GM13977 (cell line): ENCODE data around the gene TRIAP1.

Experiments
- DNase-seq: peaks from one replicate; pipeline ENCODE4 v3.0.0; 2012; ENCODE audit warnings: low spot score
- in situ Hi-C: fragments of 300-500 bp; cut with MboI; formaldehyde crosslinking; loops from one replicate; pipeline ENCODE4 v1.12.0; 2022; ENCODE audit warnings: low sequenced_read_pairs, low pct_unique_long_range_greater_than_20kb, mixed read lengths, inconsistent platforms; ENCODE audit not compliant: unreplicated experiment
- TF ChIP-seq, protein P1 (sequence below): IDR thresholded peaks from 2 replicates; pipeline ENCODE4 v1.5.1; 2012; ENCODE audit warnings: mild to moderate bottlenecking, control low read depth; ENCODE audit not compliant: insufficient read depth; ENCODE audit errors: extremely low read depth, missing control alignments

TRIAP1 gene

DNA sequence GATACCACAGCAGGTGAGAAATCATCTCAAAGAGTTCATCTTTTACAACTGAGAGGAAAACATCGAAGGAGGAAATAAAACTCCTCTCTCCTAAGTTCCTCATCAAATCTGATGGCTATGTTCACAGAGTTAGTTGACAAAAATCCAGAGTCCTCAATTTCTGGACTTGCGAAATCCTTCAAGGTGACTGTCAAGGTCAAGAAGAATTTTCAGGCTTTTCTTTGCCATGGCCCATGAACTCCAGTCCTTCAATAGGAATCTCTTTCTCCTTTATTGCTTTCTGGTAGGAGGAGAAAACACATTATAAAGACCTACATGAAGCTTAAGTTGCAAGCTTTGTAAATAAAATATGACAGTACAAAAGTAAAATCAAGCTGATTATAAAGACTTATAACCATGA, 1.5 kb downstream of the TRIAP1 start:
- in situ Hi-C loops, result no loop called here
- TF ChIP-seq, protein P1, sequence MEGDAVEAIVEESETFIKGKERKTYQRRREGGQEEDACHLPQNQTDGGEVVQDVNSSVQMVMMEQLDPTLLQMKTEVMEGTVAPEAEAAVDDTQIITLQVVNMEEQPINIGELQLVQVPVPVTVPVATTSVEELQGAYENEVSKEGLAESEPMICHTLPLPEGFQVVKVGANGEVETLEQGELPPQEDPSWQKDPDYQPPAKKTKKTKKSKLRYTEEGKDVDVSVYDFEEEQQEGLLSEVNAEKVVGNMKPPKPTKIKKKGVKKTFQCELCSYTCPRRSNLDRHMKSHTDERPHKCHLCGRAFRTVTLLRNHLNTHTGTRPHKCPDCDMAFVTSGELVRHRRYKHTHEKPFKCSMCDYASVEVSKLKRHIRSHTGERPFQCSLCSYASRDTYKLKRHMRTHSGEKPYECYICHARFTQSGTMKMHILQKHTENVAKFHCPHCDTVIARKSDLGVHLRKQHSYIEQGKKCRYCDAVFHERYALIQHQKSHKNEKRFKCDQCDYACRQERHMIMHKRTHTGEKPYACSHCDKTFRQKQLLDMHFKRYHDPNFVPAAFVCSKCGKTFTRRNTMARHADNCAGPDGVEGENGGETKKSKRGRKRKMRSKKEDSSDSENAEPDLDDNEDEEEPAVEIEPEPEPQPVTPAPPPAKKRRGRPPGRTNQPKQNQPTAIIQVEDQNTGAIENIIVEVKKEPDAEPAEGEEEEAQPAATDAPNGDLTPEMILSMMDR, result no peak
- no peak for DNase-seq

DNA sequence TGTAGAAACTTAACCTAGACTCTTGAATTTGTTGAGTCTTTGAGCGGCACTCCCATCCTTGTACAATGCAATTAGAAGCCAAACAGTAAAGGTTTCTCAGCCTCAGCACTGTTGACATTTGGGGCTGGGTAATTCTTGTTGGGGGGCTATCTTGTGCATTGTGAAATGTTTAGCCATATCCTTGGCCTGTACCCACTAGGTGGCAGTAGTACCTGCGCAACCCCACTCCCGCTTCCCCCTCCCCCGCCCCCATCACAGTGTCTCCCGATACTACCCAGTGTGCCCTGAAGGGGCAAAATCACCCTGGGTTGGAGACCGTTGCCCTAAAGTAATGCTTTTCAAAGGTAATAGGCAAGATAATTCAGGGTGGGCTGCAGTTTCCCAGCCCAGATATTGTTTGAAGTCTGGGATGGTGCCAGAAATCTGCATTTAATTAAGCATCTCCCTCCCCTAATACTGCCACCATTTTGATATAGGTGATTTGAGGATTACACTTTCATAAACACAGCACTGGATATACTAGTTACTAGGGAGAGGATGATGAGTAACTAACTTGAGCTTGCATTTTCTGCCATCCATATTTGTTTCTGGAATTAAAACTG, 6.4 kb downstream of the TRIAP1 start:
- in situ Hi-C loops, result no loop called here
- TF ChIP-seq, protein P1, result peak; percentile 51
- DNase-seq, result peak; percentile 81

DNA sequence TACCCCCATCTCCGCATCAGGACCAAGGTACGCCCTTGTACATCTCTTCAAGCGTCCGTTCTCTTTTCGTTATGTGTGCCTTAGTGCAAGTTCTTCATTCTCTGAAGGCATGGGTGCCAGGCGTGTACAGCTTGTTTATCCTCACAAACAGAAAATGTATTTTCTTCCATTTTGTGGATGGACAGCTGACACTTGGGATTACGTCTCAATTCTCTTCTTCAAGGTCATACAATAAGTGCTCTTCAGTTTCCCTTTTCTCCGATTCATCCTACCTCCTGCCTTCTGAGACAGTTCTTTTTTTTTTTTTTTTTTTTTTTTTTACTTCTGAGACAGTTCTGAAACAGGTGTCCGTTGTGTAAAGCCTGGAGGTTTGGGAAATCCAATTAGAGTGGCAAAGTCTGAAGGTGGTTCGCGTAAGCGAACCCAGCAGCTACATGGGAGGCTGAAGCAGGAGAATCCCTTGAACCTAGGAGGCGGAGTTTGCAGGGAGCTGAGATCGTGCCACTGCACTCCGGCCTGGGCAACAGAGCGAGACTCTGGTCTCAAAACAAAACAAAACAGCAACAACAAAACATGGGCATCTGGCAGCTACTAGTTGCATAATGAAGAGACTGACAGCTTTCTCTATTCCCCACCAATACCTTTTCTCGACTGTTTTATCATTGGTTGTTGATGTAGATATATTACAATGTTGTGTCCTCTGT, 7.5 kb downstream of the TRIAP1 start:
- in situ Hi-C loops, result no loop called here
- TF ChIP-seq, protein P1, result no peak
- no peak for DNase-seq

DNA sequence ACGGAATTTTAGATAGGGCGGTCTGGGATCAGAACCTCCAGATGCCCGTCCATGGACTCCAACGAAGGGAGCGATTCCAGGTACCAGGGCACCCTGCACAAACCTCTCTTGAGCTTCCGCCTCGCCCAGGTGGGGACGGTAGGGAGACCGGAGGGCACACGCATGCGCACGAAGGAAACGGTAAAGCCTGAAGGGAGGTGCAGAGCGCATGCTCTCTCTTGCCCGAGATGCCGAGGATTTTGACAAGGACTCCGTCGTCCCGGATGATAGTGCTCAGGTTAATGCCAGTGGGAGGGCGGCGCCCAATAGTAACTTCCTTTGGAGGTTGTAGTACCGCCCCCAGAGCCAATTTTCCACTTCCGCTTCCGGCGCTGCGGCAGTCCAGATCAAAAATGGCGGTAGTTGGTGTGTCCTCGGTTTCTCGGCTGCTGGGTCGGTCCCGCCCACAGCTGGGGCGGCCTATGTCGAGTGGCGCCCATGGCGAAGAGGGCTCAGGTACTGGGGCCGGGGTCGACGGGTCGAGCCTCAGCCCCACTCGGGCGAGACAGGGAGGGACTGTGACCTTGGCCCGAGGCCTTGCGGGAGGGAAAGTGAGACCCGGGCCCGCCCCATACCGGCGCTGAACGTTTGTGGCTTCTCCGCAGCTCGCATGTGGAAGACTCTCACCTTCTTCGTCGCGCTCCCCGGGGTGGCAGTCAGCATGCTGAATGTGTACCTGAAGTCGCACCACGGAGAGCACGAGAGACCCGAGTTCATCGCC, 8.3 kb downstream of the TRIAP1 start, which contains the start of gene COX6A1:
COX6A1 (plus strand) TSS at position 379 of the 760 bp plus-strand sequence; CDS start at position 393, 14 bp downstream.
- TF ChIP-seq, protein P1, result peak; percentile 22
- DNase-seq, result peak; percentile 97
- in situ Hi-C loops, result no loop called here

DNA sequence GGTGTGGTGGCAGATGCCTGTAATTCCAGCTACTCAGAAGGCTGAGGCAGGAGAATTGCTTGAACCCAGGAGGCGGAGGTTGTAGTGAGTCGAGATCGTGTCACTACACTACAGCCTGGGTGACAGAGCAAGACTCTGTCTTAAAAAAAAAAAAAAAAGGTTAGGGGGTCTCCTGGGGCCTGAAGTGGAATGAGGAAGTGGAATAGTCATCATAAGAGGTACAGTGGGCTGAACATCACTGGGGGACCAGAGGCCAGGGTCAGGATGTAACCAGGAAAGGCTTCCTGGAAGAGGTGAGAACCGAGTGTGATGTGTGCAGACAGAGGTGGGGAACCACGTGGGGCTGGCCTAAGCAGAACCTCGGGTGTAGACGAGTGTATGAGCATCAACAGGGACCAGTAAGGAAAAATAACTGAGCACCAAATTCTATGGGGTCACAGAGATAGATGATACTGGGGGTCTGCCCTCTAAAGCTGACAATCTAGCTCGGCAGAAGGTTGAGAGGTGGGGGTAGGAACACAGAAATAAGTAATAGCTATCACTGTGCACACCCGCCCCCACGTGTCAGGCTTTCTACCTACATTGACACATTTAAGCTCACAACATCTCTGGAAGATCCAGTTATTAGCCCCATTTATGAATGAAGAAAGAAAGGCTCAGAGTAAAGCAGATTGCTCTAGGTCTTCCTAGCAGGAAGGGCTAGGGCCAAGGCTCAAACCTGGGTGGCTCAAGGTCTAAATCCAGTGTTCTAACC, 13.2 kb downstream of the TRIAP1 start:
- TF ChIP-seq, protein P1, result no peak
- in situ Hi-C loops, result no loop called here
- no peak for DNase-seq

DNA sequence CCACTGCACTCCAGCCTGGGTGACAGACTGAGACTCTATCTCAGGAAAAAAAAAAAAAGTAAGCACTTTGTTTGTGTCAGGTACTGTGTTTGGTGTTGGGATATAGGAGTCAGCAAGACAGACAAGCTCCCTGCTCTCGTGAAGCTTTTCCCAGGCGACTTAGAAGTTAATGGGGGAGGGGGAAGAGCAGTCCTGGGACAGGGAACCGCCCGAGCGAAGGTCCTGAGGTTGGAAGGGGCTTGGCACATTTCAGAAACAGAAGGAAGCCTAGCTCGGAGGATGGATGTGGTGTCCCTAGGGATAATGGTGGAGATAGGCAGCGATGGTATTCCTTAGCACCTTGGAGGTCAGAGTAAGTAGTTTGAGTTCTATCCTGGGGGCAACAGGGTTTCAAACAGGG, 16.8 kb downstream of the TRIAP1 start:
- in situ Hi-C loops, result no loop called here
- TF ChIP-seq, protein P1, result no peak

More for the DNA sequence above, 16.8 kb downstream of the TRIAP1 start:
- DNase-seq, result no peak
